Measurements from ENCODE around the gene PLD3.
"Not testable (repeated sequence)": the region's sequence is repeated elsewhere in the genome, so short reads cannot be mapped to it uniquely, and the experiment has no call there.

Gene PLD3

DNA sequence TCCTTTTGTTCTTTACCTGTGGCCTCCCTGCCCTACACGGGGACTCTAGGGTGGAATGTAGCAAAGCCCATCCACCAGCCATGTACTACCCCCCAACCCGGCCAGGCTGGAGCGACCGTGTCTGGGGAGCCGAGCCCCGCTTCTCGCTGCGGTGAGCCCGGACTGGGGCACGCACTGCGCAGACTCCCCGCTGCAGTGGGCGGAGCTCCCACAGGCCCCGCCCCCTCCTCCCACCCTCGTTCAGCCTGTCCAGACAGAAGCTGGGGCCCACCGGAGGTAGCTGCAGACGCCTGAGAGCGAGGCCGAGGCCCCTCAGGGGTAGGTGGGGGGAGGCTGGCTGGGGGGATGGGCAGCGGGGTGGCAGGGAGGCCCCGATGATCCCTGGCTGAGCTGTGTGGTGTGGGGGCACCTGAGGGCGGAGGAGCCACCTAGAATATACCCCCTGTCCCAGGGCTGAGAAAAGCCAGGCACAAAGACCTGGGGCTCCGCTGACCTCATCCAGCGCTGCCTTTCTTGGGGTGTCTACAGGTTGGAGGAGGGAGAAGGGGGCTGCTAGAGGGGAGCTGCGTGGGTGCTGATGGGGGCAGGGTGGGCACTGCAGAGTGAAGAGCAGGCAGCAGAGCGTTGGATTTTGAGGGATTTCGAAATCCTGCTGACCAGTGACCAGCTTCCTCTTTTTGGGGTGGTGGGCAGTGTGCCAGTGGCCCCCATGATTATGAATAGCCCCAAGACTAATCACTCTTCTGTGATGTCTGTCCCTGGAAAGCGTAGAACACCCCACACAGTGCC lies 17.3 kb downstream of the PLD3 start:
- no peak for DNase-seq (ENCODE audit: low read depth)

DNA sequence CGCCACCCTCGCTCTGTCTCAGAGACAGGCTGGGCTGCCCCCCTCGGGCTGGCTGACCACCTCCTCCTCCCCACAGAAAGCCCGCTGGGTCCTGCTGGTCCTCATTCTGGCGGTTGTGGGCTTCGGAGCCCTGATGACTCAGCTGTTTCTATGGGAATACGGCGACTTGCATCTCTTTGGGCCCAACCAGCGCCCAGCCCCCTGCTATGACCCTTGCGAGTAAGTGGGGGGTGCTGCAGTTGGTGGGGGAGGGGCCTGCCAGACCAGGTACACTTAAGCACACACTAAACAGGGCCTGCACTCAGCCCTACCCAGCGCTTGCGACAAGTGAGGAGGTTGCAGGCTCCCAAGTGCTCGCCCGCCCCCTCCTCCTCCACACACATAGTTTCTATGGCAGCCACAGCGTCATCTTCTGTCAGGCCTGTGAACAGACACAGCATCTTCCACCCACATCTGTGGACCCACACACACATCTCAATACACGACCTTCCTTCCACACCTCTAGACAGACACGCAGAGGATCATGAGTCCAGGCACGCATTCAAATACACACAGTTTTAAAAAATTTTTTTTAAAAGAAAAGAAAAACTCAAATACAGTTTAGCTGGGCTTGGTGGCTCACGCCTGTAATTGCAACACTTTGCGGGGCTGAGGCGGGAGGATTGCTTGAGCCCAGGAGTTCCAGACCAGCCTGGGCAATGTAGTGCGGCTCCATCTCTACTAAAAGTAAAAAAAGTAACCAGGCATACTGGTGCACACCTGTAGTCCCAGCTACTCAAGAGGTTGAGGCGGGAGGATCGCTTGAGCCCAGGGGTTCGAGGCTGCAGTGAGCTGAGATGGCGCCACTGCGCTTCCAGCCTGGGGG lies 18.4 kb downstream of the PLD3 start:
- DNase-seq (ENCODE audit: low read depth): no peak

DNA sequence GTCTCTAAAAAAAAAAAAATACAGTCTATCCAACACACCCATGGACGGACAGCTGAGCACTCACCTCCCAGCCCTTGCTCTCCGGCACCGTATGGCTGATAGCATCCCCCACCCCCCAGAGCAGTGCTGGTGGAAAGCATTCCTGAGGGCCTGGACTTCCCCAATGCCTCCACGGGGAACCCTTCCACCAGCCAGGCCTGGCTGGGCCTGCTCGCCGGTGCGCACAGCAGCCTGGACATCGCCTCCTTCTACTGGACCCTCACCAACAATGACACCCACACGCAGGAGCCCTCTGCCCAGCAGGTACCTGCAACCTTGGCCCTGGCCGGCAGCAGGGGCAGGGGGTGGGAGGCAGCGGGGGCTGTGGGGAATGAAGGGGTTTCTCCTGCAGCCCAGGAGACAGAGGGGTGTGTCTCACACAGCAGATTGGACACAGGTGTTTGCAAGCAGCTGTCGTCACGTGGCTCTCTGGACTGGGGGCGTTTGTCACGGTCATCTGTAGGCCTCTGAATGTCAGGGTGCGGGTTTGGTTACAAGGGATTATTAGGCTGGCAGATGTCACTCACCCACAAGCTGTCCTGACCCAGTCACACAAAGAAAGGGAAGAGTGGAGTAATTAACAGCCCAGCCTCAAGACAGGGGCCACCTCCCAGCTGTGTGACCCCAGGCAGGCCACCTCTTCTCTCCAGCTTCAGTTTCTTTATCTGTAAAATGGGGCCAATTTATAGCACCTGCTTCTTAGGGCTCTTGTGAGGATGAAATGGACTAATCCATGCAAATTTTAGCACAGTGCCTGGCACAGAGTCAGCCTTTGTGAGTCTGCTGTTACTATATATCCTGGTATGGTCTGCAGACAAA lies 19.3 kb downstream of the PLD3 start:
- no peak for DNase-seq (ENCODE audit: low read depth)

DNA sequence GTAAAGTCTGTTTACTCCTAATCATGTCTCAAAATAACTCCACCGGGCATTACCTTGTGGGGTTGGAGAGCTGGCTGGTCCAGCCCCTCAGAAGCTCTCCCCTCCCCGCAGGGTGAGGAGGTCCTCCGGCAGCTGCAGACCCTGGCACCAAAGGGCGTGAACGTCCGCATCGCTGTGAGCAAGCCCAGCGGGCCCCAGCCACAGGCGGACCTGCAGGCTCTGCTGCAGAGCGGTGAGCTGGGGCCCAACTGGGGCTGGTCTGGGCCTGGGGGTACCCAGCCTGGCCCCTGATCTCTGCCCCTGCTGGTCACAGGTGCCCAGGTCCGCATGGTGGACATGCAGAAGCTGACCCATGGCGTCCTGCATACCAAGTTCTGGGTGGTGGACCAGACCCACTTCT lies 21.3 kb downstream of the PLD3 start:
- no peak for DNase-seq (ENCODE audit: low read depth)

DNA sequence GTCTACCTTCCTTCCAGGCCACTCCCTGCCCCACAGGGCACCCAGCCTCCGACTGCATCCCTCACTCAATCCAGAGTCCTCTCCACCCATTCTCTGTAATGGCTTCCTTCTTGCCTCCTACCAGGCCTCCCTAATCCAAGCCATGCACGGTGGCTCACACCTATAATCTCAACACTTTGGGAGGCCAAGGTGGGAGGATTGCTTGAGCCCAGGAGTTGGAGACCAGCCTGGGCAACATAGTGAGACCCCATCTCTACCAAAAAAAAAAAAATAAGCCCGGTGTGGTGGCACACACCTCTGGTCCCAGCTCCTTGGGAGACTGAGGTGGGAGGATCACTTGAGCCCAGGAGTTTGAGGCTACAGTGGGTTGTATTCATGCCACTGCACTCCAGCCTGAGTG lies 21.8 kb downstream of the PLD3 start:
- not testable (repeated sequence) for DNase-seq (ENCODE audit: low read depth)

DNA sequence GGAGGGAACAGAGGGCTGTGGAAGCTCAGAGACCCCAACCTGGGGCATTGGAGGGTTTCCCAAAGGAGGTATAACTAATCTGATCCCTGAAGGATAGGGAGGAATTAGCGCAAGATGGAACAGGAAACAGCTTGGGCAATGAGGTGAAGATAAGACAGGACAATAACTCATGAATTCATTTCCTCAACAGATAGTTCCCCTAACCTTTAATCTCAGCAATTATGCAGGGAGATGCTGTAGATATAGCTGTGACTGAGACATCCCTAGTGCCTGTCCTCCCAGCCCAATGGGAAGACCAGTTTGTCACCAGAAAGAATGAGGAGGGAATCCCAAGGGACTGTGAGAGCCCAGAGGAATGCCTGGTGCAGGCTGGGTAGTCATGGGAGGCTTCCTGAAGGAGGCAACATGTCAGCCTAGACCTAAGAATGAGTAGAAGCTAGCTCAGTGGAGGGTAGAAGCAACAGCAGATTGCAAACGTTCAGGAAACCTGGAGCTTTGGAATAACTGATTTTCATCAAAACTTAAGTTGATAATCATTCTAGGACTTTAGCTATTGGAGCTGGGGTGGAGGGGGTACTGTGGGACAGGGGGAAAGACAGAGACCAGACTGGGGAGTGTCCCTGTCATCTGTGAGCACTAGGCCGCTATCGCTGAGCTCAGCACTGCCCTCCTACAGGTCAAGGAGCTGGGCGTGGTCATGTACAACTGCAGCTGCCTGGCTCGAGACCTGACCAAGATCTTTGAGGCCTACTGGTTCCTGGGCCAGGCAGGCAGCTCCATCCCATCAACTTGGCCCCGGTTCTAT lies 22.7 kb downstream of the PLD3 start:
- DNase-seq (ENCODE audit: low read depth): no peak

DNA sequence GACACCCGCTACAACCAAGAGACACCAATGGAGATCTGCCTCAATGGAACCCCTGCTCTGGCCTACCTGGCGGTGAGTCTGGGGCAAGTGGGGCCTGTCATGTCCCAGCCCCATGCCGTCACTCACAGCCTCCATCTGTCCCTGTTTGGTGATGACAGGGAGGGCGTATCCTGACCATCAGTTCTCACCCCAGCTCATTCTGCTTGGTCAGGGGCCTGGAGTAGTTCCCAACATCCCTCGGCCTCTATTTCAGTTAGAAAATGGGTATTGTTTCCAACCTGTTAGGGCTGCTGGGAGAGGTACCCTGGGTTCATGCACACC lies 23.3 kb downstream of the PLD3 start:
- DNase-seq (ENCODE audit: low read depth): no peak

DNA sequence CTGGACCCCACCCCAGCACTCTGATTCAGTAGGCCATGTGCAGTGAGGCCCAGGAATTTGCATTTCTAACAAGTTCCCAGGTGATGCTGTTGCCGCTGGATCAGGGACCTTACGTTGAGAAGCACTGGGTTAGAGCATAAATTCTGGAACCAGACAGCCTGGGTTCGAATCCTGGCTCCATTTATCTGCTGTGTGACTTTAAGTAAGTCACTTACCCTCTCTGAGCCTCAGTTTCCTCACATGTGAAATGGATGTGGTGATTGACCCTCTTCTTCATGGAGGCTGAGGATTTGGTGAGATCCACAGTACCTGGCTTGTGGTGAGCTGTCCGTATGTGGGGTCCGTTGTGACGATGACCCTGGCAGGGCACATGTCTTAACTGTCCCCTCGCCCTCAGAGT lies 25.6 kb downstream of the PLD3 start:
- DNase-seq (ENCODE audit: low read depth): no peak

DNA sequence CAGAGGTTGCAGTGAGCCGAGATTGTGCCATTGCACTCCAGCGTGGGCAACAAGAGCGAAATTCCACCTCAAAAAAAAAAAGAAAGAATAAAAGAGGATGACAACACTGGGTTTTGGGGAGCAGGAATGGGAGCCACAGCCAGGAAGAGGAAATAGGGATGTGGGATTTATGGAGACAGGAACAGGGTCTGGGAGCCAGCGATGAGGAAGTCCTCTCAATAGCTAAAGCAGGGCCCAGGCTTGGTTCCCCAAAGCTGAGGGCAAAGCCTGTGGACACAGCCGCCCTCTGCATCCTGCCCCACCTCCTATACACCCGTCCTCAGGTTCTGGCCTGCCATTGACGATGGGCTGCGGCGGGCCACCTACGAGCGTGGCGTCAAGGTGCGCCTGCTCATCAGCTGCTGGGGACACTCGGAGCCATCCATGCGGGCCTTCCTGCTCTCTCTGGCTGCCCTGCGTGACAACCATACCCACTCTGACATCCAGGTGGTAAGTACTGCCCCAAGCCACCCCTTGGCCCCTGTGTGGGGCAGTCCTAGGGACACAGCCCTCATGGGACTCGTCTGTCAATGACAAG lies 27.9 kb downstream of the PLD3 start:
- no peak for DNase-seq (ENCODE audit: low read depth)

DNA sequence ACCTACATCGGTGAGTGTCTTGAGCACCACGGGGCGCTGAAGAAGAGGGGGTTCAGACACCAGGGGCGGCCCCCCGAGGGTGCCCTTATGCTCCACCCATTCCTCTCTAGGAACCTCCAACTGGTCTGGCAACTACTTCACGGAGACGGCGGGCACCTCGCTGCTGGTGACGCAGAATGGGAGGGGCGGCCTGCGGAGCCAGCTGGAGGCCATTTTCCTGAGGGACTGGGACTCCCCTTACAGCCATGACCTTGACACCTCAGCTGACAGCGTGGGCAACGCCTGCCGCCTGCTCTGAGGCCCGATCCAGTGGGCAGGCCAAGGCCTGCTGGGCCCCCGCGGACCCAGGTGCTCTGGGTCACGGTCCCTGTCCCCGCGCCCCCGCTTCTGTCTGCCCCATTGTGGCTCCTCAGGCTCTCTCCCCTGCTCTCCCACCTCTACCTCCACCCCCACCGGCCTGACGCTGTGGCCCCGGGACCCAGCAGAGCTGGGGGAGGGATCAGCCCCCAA lies 29.4 kb downstream of the PLD3 start:
- no peak for DNase-seq (ENCODE audit: low read depth)

DNA sequence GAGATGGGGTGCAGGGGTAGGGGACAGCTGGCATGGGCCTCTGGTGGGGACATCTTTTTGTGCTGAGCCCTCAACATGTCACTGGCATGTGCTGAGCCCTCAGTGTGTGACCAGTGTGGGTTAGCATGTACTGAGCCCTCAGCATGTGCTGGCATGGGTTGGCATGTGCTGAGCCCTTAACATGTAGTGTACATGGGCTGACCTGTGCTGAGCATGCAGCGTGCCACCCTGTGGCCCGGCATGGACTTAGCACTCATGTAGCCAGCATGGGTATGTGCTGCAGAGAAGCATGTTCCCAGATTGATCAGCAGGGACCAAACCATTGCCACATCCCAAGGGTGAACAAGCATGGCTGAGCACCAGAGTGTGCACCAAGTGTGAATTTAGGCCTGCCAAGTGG lies 30.0 kb downstream of the PLD3 start:
- no peak for DNase-seq (ENCODE audit: low read depth)

DNA sequence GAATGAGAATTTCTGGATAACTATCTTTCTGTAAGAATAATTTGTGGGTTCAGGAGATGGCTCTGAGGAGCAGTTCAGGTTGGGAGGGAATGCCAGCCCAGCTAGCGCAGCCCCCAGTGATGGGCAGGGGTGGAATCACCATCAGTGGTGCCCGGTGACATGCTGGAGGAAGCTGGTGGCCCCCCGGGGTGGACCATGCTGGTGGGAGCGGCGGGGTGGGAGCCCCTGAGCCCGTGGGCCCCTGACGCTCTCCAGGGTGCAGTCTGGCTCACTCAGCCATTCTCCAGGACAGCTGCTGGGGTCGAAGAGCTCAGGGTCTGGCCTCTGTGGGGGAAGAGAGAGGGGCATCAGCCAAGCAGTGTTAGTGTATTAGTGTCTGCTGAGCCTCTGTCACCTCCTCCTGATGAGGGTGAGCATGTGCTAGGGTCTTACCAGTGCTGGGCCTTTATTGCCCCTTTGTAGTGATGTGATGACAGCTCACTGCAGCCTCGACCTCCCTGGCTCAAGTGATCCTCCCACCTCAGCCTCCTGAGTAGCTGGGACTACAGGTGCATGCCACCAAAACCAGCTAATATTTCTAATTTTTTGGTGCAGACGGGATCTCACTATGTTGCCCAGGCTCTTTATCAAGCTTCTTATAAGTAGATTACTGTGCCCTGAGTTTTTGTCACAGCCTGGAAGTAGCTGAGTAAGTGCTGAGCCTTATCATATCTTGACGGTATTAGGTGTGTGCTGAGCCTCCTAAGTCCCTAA lies 31.1 kb downstream of the PLD3 start:
- no peak for DNase-seq (ENCODE audit: low read depth)

DNA sequence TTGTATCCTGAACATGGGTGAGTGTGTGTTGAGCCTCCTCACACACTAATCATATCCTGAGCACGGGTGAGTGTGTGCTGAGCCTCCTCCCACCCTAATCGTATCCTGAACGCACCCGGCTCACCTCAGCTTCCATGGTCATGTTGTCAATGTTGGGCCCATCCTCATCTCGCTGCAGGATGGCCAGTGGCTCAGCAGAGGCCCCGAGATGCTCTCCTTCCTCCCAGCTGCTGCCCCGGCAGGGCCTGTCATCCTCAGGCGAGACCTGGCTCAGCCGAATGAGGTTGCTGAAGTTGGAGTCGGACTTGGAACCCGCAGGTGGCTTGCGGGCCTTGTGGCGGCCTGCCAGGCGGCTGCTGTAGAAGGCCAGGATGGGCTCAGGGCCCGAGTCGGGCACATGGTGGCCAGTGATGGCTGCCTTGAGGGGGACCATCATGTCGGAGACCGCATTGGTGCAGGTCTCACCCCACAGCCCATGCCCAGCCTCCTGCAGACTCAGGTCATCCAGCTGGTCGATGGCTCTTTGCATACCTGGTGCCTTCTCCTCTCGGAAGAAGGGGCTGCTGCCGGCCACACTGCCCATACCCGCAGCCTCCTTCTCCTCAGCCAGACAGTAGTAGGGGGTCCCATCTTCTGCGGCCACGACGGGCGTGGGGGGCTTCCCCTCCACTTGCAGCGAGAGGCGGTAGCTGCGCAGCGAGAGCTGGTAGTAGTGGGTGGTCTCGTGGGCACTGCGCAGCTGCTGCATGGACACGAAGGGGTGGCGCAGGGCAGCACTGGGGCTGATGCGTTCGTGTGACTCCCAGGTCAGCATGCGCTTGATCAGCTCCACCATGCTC lies 31.9 kb downstream of the PLD3 start:
- DNase-seq (ENCODE audit: low read depth): no peak

DNA sequence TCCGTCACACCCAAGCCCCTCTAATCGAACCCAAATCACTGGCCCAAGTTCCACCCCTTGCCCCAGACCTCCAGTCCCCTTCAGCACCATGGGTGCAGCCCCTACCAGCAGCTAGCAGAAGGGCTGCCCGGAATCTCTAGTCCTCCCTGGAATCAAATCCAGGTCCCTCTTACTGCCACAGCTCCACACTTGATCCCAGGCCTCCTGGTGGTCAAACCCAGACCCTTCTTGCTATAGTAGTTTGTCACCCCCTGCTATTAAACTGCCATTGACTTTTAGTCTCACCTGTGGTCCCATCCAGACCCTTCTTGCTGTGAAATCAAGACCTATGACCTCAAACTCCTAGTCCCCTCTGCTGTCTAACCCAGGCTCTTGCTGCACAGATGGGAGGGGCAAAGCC lies 32.8 kb downstream of the PLD3 start:
- no peak for DNase-seq (ENCODE audit: low read depth)

DNA sequence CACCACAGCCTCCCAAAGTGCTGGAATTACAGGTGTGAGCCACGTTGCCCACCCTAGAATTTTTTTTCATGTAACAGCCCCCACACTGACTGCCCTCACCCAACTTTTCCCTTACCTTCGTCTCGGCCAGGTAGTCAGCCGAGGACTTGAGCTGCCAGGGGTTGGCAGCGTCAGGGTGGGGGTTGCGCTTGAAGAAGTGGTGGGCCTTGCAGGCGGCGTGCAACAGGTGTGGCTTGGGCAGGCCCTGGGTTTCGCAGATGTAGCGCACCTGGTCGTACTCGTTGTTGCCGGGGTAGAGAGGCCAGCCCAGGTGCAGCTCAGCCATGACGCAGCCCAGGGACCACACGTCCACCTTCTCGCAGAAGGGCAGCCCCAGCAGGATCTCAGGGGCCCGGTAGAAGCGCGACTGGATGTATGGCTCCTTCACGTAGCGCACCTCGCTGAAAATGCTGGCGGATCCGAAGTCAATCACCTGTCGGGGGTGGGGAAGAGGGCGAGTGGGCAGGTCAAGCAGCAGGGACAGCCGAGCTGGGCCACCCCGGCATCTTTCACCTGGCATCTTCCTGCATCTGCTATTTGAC lies 35.3 kb downstream of the PLD3 start:
- no peak for DNase-seq (ENCODE audit: low read depth)

DNA sequence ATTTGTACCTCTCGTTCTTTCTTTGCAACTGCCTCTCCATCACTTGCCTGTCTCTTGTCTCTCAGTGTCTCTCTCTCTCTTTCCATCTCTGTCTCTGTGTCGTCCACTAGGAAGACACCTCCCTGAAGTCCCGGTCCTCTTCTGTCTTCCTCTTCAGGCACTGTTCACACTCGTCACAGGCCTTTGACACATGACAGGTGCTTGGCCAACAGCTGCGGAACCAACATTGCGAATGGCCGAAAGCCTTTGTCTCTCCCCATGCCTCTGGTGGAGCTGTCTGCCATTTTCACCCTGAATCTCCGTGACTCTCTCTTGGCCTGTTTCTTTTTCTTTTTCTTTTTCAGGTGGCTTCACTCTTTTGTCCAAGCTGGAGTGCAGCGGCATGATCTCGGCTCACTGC lies 38.7 kb downstream of the PLD3 start:
- no peak for DNase-seq (ENCODE audit: low read depth)

DNA sequence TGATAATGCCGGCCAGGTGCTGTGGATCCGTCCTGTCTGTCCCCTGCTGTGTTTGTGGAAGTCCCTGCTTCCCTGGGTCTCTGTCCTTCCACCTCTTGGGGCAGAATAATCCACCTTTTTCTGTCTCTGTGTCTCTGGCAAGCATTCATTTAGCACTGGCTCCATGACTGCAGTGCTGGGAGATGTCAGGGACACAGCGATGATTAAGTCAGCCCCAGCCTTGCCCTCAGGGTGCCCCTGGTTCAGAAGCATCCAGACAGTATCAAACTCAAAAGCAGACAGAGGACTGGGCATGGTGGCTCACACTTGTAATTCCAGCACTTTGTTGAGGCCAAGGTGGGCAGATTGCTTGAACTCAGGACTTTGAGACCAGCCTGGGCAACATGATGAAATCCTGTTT lies 40.0 kb downstream of the PLD3 start:
- DNase-seq (ENCODE audit: low read depth): no peak

DNA sequence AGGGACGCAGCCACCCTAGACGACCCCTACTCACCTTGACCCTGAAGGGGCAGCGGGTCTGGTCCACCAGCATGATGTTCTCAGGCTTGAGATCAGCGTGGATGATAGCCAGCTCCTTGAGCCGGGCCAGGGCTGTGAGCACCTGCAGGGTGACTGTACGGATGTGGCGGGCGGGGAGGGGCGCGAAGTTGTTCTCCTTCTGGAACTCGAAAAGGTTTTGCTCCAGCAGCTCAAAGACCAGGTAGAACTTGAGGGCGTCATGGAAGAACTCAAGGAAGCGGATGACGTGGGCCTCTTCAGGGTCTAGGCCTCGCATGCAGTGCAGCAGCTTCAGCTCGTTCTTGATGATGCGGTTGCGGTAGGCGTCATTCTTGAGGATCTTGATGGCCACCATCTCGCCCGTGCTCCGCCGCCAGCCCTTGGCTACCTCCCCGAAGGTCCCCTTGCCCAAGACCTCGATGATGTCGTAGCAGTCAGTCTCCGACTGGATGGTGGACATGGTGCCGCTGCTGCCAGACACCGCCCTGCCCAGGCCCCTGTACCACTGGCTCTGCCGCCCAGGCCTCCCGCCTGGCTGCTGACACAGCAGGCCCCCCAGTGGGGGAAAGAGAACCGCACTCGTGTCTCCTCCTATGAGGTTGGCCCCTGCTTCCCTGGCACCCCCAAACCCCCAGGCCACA lies 41.0 kb downstream of the PLD3 start:
- DNase-seq (ENCODE audit: low read depth): no peak

All from non-pigmented ciliary epithelial cell (primary cell).